ENCODE measurements around the gene PSME3.
"Not testable (repeated sequence)": the region's sequence is repeated elsewhere in the genome, so short reads cannot be mapped to it uniquely, and the experiment has no call there.

PSME3 gene

GRCh38 chr17:42878924-42879595, 45.9 kb downstream of the PSME3 start:
- DNase-seq = no peak

DNA sequence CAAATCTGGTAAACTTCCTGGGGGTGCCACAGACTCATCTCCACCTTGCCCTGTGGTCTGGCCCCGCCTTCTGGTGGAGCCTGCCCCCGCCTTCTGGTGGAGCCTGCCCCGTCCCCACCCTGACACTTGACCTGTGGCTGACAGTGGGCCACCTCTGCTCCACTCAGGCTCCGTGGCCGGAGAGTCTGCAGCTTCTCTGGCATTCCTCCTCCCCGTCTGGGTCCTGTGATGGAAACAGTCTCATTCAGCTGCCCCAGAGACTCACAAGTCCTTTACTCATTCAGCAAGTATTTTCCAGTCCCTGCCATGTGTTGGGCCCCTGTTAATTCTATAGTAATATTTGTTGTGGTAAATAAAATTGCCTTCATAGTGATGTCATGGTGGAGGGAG, 46.4 kb downstream of the PSME3 start:
- no peak for DNase-seq

- no peak for DNase-seq
Observed at GRCh38 chr17:42880776-42881310, 47.6 kb downstream of the PSME3 start.

DNA sequence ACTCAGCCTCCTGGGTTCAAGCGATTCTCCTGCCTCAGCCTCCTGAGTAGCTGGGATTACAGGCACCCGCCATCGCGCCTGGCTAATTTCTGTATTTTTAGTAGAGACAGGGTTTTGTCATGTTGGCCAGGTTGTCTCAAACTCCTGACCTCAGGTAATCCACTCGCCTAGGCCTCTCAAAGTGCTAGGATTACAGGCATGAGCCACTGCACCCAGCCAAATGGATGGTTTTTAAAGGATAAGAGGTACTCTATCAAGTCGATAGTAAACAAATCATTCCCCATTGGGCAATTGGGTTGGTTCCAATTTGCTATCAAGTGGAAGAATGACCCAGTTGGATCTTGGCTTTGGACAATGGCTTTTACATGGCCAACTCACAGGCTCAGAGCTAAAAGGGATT, 48.5 kb downstream of the PSME3 start:
- DNase-seq = not testable (repeated sequence)

- DNase-seq = no peak
Observed at GRCh38 chr17:42882166-42882565, 49.0 kb downstream of the PSME3 start.

DNA sequence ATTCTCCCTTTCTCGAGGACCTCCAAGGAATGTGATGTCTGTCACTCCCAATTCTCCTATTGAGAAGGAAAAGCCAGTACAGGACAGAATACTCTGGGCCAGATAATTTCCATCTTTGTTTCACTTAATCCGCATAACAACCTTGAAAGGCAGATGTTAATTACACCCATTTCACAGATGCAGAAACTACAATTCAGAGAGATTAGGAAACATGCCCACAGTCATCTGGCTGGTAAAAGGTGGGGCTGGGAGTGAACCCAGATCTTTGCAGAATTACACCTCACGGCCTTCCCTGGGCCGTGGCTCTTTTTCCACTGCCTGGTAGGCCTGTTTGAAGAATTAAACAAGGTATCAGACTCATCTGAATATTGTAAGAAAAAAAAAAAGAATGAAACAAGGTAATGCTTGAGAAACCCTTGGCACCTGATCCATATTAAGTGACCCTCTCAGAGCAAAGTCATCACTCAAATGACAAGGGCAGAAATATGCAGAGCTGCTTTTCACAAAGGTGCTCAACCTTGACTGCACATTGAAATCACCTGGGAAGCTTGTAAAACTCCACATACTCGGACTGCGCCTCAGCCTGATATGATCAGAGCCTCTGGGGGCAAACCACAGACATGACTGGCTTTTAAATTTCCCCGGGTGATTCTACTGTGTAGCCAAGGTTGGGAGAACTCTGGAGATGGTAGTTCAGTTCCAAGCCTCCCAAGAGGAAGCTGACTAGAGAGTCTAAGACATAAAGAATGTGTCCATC, 50.8 kb downstream of the PSME3 start:
- DNase-seq = no peak

- not testable (repeated sequence) for DNase-seq
Observed at GRCh38 chr17:42885806-42886205, 52.6 kb downstream of the PSME3 start.

DNA sequence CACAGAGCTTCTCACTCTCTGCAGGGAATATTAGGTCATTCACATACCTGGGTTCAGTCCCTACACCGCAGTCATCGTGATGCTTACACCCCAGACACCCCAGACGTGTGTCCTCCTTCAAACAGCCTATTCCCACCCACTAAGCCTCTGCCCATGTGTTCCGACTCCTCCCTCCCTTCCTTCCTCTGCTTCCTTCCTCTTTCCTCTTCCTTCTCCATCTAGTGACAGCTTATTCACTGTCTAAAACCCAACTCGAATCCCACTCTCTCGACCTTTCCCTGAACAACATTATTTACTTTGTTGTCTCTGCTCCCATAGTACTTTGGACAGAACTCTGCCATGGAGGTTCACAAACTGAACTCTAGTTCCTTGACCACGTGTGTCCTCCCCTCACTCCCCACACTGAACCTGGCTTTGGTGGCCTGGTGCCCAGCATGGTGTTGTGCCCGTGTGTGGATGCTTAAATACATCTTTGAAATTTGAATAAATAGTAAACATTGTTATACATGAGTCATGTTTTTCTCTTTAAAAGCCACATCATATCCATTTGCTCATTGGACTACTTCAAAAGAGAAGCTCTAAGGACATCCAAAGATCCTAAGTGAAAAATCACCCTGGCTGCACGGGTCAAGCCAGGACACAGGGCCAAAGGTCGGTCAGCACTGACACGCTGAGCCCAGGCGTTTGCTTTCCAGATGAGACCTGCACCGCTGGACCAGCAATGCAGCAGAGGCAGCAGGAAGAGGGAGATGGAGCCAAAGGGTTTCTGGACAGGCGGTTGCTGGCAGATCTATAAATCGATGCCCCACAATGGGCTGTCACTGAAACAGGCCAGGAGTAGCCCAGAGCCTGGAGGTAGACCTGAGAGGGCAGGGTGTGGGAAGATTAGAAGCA, 53.3 kb downstream of the PSME3 start:
- no peak for DNase-seq

- DNase-seq = no peak
Observed at GRCh38 chr17:42889809-42890208, 56.6 kb downstream of the PSME3 start.

DNA sequence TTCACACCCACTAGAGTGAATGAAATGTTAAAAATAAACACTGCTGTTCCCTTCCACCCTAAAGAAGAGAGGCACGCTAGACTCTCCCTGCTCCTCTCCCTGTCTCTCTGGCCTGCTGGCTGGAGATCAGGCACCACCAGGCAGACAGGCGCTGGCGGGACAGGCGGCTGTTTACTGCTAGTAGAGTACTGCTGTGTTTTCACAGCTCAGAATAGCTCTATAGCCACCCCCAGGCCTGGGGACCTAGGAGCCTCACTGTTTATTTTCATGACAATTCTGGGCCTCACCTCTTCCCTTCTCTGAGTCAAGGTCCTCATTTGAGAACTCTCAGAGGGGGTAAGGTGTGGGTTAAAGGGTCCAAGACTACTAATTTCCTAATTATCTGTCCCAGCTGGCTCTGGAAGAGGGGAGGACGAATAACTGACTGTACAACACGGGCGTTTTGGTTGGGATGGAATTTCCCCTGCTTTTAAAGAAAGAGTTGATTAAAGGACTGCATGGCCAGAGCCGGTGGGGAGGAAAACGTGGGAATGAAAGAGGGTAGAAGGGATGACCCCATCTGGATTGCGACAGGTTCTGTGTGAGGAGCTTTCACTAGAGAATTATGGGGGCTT, 58.4 kb downstream of the PSME3 start:
- no peak for DNase-seq

- no peak for DNase-seq
Observed at GRCh38 chr17:42893359-42893758, 60.2 kb downstream of the PSME3 start.

Data from hematopoietic multipotent progenitor cell treated with erythropoietin and hydrocortisone succinate and interleukin-3 and kit ligand, for 8 days (in vitro differentiated cells).